DMS53 treated with DMSO at 0.1 percent for 48 hours (cell line): ENCODE data around the gene PRR14L.
A peak's percentile ranks its signal among the peaks of the same experiment; 100 is the strongest.
"Not testable (repeated sequence)": the region's sequence is repeated elsewhere in the genome, so short reads cannot be mapped to it uniquely, and the experiment has no call there.

ENCODE experiments used
- DNase-seq: peaks from one replicate; lab custom pipeline; 2025; ENCODE audit not compliant: unreplicated experiment; lab: John Stamatoyannopoulos, UW

PRR14L gene

DNA sequence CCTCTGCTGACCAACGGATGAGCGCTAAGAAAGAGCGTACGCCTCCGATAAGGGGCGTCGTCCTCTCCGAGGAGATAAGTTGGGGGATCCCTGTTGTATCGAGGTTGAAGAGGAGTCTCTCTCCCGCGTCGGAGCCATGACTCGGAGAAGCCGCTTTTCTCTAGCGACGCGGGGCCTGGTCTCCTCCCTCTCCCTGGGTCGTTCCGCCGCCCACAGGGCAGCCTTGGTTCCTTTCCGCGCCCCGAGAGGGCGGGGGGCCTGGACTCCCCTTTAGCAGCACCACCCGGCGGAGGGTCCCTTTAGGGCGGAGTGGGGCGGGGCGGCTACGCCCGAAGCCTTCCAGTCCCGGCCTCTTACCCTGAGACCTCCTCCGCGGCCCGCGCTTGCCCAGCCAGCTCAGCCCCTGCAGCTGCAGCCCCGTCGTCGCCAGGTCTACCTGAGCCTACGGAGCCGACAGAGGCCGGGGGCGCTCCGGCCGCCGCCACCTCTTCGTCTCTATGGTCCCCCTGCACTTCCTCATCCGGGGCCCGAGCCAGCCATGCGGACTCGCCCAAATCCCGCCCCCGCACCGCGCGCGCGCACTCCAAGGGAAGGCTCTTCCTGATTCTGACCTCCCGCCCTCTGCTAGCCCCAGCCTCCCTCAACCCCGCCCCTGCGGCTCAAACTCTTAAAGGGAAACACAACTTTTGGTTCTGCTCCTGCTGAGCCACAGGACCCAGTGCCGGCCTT is at the start of gene PRR14L:
PRR14L (minus strand) TSS at position 497 of the 729 bp plus-strand sequence. CDS start 11,272 bp downstream, outside the sequence.
- peak; percentile 66 for DNase-seq

DNA sequence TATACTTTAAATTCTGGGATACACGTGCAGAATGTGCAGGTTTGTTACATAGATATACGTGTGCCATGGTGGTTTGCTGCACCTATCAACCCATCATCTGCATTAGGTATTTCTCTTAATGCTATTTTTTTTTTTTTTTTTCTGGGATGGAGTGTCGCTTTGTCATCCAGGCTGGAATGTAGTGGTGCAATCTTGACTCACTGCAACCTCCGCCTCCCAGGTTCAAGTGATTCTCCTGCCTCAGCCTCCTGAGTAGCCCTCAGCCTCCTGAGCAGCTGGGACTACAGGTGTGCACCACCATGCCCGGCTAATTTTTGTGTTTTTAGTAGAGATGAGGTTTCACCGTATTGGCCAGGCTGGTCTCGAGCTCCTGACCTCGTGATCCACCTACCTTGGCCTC is 49.4 kb upstream of the PRR14L start:
- not testable (repeated sequence) for DNase-seq

DNA sequence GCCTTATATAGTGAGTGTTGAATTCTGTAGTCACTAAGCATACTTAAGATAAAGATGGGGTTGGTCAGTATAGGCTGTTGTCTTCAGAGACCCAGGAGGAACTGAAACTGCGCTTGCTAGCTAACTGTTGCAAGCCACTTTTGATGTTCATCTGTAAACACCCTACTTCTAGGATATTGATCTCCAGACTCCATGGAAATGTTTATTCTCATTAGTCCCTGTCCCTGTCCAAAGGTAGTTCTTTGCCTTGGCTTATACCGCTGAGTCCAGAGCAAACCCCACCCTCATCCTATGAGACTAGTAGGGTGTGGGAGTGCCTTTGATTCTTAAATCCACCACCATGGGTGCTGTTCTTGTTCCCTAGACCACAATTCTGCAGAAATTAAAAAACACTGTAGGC is 40.3 kb upstream of the PRR14L start:
- DNase-seq = no peak

DNA sequence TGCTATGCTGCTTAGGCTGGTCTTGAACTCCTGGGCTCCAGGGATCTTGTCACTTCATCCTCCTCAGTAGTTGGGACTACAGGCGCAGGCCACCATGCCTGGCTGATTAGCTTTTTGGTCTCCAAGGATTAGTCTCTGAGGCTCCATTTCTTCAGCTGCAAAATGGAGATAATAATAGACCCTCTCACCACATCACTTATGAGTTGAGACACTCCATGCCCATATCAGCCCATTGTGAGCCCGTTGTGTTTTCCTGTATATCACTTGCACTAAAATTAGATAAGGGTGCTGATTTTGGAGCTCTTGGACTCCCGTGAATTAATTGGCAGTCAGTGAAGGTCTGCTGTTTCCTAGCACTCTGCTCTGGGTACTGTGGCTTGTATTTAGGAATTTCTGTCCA is 39.9 kb upstream of the PRR14L start:
- no peak for DNase-seq

DNA sequence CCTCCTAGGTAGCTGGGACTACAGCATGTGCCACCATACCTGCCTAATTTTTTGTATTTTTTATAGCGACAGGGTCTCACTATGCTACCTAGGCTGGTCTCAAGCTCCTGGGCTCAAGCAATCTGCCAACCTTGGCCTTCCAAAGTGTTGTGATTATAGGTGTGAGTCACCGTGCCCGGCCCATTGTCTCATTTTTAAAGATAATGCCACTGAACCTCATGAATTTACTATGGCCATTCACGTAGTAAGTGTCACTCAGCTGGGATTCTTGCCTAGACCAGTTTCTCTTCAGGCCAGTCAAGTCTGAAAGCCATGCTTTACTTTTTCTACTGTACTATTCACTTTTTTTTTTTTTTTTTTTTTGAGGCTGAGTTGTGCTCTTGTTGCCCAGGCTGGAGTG is 26.3 kb upstream of the PRR14L start:
- DNase-seq = no peak

DNA sequence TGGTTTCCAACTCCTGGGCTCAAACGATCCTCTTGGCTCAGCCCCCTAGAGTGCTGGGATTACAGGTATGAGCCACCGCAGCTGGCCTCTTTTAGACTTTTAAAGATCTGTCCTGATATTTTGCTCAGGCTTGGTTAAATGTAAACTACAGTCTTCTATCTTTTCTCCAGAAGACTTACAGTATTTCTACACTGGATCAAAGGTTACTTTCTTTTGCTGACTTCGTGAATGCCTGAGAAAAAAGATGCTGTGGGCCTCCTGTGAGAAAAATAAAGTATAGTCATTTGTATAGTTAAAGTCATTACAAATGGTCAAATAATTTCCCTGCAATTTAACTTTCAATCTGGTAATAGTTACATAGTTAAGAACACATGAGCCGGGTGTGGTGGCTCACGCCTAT is 23.5 kb upstream of the PRR14L start:
- no peak for DNase-seq

DNA sequence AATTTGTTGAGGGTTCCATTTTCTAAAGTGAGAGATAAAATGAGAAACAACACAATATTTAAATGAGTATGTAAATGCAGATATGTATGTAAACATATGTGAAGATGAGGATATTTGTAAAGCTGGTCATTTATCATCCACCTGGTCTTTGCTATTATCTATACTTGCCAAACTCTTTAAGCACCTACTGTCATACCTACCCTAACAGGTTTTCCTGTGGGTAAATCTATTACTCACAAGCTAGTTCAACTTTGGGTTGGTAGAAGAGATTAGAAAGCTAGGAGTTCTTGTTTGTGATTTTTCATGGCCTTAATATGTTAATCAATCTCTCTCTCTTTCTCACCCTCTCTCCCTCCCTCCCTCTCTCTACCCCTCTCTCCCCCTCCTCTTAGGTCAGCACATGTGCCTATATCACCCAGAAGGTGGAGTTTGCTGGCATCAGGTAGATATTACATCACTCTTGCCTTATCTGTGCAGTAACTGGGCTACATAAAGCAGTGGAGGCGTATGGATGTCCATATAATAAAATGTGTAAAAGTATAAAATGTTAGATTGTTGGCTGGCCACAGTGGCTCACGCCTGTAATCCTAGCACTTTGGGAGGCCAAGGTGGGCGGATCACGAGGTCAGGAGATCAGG is 18.6 kb upstream of the PRR14L start:
- DNase-seq = no peak

DNA sequence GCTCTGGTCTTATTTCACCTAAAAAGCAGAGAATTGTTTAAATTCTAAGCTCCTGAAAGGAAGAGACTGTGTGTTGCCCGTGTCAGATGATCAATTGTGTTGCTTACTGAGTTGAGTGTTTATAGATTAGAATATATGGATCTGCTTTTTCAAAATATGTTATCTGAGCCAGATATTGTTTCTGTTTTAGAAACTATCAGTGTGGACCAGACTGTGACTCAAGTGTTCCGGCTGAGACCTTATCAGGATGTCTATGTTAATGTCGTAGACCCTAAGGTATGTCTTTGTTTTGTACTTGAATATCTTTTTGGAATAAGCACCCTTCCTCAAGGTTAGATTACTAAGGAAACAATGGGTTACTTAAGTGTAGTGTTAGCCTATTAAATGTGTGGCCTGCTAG is 14.9 kb upstream of the PRR14L start:
- no peak for DNase-seq

DNA sequence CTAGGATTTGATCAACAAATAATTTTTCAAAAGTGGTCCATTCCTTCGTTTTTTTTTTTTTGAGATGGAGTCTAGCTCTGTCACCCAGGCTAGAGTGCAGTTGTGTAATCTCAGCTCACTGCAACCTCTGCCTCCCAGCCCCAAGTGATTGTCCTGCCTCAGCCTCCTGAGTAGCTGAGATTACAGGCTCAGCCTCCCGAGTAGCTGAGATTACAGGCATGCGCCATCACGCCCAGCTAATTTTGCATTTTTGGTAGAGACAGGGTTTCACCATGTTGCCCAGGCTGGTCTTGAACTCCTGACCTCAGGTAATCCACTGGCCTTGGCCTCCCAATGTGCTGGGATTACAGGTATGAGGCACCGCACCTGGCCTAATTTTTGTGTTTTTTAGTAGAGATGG is 8.9 kb upstream of the PRR14L start:
- DNase-seq = not testable (repeated sequence)

DNA sequence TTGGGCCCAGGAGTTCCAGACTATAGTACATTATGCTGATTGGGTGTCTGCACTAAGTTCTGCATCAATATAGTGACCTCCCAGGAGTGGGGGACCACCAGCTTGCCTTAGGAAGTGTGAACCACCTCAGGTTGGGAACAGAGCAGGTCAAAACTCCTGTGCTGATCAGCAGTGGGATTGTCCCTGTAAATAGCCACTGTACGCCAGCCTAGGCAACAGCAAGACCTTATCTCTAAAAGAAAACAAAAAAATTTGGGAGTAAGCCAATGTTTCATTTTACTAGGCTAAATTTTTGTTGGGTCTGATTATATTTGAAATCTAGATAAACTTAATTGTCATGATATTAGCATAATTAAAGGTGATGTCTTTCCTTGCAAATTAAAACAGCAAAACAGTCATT is 7.3 kb upstream of the PRR14L start:
- DNase-seq = no peak

DNA sequence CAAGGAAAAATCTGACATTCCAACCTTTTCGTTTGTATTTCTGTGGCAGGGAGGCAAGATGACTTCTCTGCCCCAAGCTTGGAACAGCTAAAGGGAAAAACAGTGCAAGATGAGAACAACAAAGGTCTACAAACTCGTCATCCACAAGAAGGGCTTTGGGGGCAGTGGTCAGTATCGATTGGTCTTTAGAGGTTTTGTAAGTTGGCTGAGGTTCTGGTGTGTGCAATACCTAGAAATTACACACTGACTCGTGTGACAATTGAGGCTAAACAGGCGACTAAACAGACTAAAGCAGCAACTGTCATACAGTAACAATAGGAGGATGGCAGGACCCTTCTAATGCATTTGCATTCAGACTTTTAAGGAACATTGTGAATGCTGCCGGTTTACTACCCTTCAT is 4.9 kb upstream of the PRR14L start:
- no peak for DNase-seq

DNA sequence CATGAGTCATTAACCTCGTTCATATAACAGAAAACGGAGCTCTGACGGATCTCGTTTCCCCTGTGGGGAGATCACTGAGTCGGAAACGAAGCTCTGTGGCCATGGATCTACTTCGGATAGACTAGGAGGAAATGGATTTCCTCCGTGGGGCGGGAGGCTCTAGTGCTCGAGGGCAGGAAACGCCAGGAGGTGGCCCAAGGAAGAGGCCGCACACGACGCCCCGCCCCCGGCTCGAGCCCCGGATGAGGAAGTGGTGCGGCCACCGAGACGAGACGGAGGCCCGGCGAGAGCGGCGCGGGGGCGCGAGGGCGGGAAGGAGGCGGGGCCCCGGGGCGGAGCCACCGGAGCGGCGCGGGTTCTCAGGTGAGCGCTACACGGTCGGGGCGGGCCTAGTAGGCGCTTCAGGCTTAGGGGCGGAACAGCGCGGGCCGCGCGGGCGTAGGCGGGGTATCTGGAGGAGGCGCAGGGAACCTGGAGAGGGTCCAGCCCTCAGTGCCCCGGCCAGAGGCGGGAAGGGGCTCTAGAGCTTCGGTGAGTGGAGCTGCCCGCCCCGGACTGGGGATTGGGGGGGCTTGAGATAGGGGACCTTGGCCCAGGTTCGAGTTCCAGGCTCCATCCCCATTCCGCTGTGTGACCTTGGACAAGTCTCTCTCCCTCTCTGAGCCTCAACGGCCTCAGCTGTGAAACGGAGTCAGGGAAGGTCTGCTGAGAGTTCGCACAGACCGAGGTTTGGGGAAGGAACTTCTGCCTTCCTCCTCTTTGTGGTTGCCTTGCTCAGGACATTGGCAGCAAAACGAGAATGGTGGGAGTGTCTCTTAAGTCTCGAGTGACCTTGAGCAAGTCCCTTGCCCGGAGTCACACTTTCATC is 3.9 kb upstream of the PRR14L start, which contains the start of gene DEPDC5:
DEPDC5 (plus strand) TSS at position 386 of the 868 bp plus-strand sequence. CDS start 903 bp downstream, outside the sequence.
- DNase-seq = peak; percentile 55

DNA sequence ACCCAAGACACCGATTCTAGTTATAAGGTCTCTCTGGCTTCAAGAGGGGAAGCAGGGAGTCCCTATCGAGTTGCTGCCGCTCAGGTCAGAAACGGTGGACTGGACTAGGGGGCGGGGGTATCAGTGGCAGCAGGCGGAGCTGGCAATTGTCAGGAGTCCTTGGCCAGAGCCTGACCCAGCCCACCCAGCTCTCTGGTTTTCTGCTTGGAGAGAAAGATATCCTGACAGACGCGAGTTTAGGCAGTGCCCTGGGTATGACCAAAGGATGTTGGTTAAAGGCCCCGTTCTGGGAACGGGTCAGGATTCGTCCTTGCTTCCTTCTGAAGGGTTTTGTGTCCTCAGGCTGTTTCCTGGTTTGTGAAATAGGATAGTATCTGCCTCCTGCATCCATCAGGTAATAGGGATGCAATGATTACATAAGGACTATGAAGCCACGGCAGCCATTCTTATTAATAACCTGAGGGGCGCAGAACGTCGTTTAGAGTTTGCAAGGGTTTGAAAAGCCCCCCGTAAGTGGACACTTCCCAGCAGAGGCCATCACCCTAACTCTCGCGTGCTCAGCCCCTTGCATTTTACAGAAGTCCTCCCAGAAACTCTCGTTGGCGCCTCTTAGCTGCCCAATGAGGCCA is 3.2 kb upstream of the PRR14L start:
- peak; percentile 46 for DNase-seq

DNA sequence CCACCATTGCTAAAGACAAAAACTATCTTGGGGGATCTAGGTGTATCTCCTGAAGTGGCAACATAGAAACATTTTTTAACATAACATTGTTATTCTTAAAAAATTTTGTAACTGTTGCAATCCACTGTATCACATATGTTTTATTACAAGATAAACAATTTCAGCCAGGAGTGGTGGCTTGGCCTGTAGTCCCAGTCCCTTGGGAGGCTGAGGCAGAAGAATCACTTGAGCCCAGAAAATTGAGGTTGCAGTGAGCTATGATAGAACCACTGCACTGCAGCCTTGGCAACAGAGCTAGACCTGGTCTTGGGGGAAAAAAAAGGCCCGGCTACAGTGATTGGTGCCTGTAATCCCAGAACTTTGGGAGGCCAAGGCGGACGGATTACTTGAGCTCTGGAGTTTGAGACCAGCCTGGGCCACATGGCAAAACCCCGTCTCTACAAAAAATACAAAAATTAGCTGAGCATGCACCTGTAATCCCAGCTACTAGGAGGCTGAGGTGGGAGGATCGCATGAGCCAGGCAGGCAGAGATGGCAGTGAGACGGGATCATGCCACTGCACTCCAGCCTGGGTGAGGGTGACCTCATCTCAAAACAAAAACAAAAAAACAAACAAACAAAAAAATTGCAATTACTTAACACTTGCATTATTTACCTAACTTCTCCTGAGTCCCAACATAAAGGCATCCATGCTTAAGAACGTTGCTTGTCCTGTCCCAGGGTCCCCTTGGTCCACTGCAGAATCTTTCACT is 2.3 kb upstream of the PRR14L start:
- DNase-seq = no peak

DNA sequence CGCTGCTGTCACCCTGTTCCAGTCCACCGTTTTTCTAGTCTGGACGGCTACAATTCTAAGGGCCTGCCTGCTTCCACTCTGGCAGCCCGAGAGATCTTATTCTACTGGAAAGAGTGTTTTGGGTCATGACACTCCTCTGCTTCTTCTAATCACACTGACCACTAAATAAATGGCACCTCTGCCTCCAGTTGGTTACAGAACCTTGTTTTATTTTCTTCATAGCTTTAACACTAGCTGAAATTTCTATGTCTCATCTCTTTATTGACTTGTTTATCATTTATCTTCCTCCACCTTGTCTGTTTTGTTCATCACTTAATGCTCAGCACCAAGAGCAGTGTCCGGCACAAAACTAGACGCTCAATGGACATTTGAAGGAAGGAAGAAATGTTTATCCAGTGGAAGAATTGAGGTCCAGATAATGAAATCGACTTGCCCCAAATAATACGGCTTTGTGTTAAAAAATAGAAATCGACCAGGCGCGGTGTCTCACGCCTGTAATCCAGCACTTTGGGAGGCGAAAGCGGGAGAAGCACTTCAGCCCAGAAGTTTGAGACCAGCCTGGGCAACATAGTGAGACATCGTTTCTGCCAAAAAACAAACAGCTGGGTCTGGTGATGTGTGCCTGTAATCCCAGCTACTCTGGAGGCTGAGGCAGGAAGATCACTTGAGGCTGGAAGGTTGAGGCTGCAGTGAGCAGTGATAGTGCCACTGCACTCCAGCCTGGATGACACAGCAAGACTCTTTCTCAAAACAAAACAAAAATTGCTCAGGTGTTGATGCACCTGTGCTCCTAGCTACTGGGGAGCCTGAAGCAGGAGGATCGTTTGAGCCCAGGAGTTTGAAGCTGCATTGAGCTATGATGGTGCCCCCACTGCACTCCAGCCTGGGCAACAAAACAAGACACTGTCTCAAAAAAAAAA is 693 bp upstream of the PRR14L start:
- DNase-seq = no peak

DNA sequence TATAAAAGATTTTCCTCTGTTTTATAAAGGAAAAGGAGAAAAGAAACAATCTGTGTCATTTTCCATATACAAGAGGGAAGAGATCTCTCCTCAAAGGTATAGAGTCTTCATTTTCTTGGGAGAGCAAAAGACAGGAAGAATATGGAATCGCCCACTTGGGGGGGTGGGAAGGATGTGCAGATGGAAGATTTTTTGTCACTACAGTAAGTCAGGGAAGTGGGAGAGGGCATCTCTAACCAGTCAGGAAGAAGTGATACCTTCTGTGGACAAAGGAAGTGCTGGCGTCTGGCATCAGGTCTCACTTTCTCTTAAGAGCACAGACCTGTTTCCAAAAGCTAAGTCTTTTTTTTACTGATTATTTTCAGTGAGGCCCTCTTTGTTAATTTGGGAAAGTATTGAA is 1.4 kb downstream of the PRR14L start:
- no peak for DNase-seq

DNA sequence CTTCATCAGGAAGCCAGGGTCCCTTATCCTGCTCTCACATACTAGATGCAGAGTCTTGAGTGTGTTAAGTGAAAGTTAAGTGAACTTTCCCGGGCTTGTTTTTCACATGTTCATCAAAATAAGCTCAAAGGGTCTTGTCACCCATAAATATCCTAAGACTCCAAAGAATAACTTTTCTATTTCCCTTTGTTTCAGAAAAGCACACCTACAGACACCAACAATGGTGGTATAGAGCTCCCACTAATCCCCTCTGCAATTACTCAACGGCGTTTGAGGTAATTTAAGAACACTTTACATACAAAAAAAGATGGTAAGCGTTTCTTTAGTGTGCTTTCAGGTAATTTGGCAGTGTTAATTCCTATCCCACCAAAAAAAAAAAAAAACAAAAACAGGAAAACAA is 2.5 kb downstream of the PRR14L start:
- no peak for DNase-seq

DNA sequence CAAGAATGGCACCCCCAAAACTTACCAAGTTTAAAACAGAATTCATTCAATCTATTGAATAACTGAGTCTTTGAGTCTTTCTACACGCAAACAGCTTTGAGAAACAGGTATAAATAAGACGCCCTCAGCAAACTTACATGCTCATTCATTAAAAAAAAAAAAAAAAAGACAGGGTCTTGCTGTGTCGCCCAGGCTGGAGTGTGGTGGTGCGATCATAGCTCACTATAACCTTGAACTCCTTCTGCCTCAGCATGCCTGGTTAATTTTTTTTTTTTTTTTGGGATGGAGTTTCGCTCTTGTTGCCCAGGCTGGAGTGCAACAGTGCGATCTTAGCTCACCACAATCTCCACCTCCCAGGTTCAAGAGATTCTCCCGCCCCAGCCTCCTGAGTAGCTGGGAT is 6.1 kb downstream of the PRR14L start:
- no peak for DNase-seq

DNA sequence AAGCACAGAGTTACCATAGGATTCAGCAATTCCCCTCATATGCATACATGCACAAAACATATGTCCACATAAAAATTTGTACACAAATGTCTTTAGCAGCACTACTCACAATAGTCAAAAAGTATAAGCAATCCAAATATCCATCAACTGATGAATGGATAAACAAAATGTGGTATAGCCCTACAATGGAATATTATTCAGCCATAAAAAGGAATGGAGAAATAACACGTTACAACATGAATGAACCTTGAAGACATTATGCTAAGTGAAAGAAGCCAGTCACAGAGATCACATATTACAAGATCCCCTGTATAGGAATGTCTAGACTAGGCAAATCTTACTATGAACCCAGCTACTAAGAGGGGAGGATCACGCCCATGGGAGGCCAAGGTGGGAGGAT is 7.2 kb downstream of the PRR14L start:
- no peak for DNase-seq

DNA sequence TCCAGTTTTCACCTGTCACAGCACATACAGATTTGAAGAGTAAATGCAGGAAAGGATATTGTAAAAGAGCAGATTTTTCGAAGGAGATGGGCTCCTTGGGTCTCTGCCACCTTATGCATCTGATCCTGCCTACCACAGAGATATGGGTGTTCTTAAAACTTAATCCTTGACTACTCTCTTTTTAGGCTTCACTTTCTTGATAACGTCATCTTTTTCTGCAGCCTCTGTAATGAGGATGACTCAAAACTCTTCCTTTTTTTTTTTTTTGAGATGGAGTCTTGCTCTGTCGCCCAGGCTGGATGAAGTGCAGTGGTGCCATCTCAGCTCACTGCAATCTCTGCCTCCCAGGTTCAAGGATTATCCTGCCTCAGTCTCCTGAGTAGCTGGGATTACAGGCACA is 7.8 kb downstream of the PRR14L start:
- DNase-seq = no peak
